ENCODE data around the gene ZDHHC8.

Gene ZDHHC8

GRCh38 chr22:20192972-20193760 is 61.6 kb downstream of the ZDHHC8 start:
- ChIA-PET CTCF (interaction anchor here (1.1 to 1.2 kb wide), 2 partner anchors 45 to 93 kb away, joined by 3 to 4 read pairs; no protein-coding TSS in a partner anchor), POLR2A (no interaction called here)
- TF ChIP-seq, protein P1, sequence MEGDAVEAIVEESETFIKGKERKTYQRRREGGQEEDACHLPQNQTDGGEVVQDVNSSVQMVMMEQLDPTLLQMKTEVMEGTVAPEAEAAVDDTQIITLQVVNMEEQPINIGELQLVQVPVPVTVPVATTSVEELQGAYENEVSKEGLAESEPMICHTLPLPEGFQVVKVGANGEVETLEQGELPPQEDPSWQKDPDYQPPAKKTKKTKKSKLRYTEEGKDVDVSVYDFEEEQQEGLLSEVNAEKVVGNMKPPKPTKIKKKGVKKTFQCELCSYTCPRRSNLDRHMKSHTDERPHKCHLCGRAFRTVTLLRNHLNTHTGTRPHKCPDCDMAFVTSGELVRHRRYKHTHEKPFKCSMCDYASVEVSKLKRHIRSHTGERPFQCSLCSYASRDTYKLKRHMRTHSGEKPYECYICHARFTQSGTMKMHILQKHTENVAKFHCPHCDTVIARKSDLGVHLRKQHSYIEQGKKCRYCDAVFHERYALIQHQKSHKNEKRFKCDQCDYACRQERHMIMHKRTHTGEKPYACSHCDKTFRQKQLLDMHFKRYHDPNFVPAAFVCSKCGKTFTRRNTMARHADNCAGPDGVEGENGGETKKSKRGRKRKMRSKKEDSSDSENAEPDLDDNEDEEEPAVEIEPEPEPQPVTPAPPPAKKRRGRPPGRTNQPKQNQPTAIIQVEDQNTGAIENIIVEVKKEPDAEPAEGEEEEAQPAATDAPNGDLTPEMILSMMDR (IDR thresholded peaks at IDR 0.05; ENCODE audit: control extremely low read depth, extremely low read depth, low read depth, missing control alignments) = no peak
- DNase-seq (ENCODE audit: extremely low spot score) = no peak

DNA sequence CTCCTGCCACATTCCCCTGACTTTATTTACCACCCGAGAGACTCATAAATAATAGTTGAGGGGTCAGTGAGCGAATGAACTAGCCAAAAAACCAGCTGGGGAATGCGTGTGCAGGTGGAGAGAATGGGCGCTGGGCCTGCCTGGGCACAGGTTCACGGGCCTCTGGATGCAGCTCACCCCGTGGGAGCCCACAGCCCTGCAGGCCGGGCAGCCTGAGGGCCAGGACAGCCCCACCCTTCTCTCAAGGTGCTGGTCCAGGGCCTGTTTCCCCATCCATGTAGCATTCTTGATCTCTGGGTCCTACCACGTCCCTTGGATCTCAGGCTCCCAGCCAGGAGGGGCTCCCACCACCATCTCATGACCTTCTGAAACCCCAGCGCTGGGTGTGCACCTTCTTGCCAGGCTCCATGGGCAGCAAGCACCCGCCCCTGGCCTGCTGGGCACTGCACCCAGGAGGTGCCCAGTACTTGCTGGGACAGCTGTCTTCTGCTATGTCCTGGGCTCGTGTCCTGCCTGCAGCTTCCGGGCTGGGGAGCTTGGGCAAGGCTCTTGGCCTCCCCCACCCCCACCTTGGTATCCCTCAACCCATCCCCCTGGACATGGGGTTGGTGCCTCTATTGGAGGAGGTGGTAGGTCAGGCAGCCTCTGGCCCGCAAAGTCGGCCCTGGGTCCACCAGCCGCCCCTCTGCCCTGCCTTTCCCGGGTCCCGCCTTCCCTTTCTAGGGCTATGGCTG is 62.3 kb downstream of the ZDHHC8 start:
- DNase-seq (ENCODE audit: extremely low spot score) = no peak
- CTCF ChIA-PET = no interaction called here
- POLR2A ChIA-PET = no interaction called here
- TF ChIP-seq, protein P1 (IDR thresholded peaks at IDR 0.05; ENCODE audit: control extremely low read depth, extremely low read depth, low read depth, missing control alignments) = no peak

DNA sequence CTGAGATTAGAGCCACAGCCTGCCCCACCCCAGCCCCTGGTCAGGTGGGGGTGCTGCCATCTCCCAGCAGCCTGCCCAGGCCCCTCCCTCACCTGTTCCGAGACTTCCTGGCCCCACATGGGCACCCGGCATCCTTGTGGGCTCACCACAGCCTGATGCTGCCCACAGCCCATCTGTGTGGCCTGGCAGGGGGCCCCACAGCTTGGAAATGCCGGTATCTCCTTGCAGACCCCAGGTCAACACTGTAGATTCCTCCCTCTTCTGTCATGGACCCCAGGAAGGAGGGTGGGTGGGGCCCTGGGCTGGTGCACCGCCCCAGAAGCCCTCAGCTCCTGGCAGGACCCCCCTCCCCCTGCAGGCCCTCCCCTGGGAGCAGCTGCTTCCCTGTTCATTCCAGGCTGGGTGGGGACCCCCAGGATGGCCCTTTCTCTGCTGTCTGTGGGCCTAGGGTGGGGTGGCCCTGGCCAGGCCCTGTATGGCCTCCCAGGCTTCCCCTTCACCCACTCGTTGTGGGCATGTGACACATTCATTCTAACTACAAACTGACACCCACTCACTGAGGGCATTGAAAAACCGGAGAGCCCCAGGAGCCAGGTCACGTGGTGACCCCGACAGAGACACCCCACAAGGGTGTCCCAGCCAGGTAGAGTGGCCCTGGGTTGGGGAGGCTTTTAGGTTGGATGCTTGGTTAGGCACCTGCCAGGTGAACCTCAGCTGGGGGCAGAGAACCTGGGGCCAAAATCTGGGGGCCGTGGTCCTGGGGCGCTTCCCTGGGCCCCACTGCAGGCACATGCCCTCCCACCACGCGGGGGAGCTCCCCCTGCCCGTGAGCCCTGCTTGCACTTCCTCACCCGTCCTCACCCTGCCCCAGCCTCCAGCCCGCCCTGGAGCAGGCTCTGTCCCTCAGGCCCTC is 63.3 kb downstream of the ZDHHC8 start:
- DNase-seq (ENCODE audit: extremely low spot score) = peak; percentile 55
- TF ChIP-seq, protein P1 (IDR thresholded peaks at IDR 0.05; ENCODE audit: control extremely low read depth, extremely low read depth, low read depth, missing control alignments) = no peak
- ChIA-PET POLR2A (no interaction called here), CTCF (interaction anchor here (0.7 kb wide), 1 partner anchor 38 kb away, joined by 3 read pairs; no protein-coding TSS in a partner anchor)

GRCh38 chr22:20196094-20196842 is 64.7 kb downstream of the ZDHHC8 start:
- no peak for DNase-seq (ENCODE audit: extremely low spot score)
- TF ChIP-seq, protein P1 (IDR thresholded peaks at IDR 0.05; ENCODE audit: control extremely low read depth, extremely low read depth, low read depth, missing control alignments) = no peak
- POLR2A ChIA-PET = no interaction called here
- CTCF ChIA-PET = interaction anchor here (1.6 kb wide), 1 partner anchor 12 kb away, joined by 4 read pairs; no protein-coding TSS in a partner anchor
